GM12874 (cell line): ENCODE measurements around the gene TMEM168.

ENCODE experiments used
- CTCF ChIP-seq: IDR thresholded peaks from 2 replicates; pipeline ENCODE4 v1.5.1; 2011; ENCODE audit warnings: low read depth, mild to moderate bottlenecking, control low read depth, low read length, moderate library complexity; ENCODE audit not compliant: insufficient read depth

The TMEM168 gene

GRCh38 chr7:112753298-112753697 lies 36.9 kb downstream of the TMEM168 start:
- no peak for TF ChIP-seq CTCF

GRCh38 chr7:112752576-112752975 lies 37.6 kb downstream of the TMEM168 start:
- TF ChIP-seq CTCF: no peak

GRCh38 chr7:112749775-112750174 lies 40.4 kb downstream of the TMEM168 start:
- no peak for TF ChIP-seq CTCF

- no peak for TF ChIP-seq CTCF
These were observed 41.8 kb downstream of the TMEM168 start for GRCh38 chr7:112748381-112748780.

- no peak for TF ChIP-seq CTCF
These were observed 44.6 kb downstream of the TMEM168 start for GRCh38 chr7:112745635-112746034.

GRCh38 chr7:112744818-112745217 lies 45.4 kb downstream of the TMEM168 start:
- no peak for TF ChIP-seq CTCF

- TF ChIP-seq CTCF: no peak
These were observed 46.4 kb downstream of the TMEM168 start for GRCh38 chr7:112743811-112744210.

GRCh38 chr7:112740667-112741066 lies 49.5 kb downstream of the TMEM168 start:
- TF ChIP-seq CTCF: no peak
